ENCODE data around the gene EDC4. TPM values are rescaled to one million over a fixed set of nuclear protein-coding genes. Genes with fewer than 3 reads are reported as not detected.

Gene EDC4
- total RNA-seq, 3 donors from 2014 or later, result 114 to 124 (median 120) TPM

DNA sequence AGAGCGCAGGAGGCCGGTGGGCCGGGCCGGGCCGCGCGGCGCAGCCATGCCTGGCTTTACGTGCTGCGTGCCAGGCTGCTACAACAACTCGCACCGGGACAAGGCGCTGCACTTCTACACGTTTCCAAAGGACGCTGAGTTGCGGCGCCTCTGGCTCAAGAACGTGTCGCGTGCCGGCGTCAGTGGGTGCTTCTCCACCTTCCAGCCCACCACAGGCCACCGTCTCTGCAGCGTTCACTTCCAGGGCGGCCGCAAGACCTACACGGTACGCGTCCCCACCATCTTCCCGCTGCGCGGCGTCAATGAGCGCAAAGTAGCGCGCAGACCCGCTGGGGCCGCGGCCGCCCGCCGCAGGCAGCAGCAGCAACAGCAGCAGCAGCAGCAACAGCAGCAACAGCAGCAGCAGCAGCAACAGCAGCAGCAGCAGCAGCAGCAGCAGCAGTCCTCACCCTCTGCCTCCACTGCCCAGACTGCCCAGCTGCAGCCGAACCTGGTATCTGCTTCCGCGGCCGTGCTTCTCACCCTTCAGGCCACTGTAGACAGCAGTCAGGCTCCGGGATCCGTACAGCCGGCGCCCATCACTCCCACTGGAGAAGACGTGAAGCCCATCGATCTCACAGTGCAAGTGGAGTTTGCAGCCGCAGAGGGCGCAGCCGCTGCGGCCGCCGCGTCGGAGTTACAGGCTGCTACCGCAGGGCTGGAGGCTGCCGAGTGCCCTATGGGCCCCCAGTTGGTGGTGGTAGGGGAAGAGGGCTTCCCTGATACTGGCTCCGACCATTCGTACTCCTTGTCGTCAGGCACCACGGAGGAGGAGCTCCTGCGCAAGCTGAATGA lies 30.1 kb upstream of the EDC4 start:
- peaks cover 42% of the 10 kb centered on the region for H3K4me1 Mint-ChIP-seq (ENCODE audit: low read depth)
- H3K4me3 Mint-ChIP-seq, result peak overlapping the region; percentile 93
- no peaks in the 10 kb centered on the region for H3K27me3 Mint-ChIP-seq (ENCODE audit: low read depth)
- DNase-seq (peak; percentile 40), ATAC-seq (peak; percentile 32 to 36)
- no peaks in the 10 kb centered on the region for H3K36me3 Mint-ChIP-seq (ENCODE audit: insufficient read depth)
- no peaks in the 10 kb centered on the region for H3K9me3 Mint-ChIP-seq

DNA sequence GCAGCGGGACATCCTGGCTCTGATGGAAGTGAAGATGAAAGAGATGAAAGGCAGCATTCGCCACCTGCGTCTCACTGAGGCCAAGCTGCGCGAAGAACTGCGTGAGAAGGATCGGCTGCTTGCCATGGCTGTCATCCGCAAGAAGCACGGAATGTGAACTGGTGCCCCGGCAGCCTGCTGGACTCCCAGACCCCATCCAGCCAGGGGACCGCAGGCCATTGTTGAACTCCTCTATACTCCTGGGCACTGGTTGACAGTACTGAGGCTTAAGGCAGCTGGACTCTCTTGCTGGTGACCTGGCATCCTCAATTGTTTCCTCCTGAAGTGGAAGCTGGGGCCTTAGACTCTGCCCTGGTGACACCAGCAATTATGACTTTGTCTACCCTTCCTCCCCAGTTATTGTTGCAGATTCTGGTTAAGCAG lies 29.5 kb upstream of the EDC4 start:
- Mint-ChIP-seq H3K4me3 (peak overlapping the region; percentile 93), H3K4me1 (ENCODE audit: low read depth) (peaks cover 46% of the 10 kb centered on the region), H3K9me3 (no peaks in the 10 kb centered on the region), H3K27me3 (ENCODE audit: low read depth) (no peaks in the 10 kb centered on the region), H3K36me3 (ENCODE audit: insufficient read depth) (no peaks in the 10 kb centered on the region)
- DNase-seq (no peak), ATAC-seq (peak in 1 of 2 donors; percentile 0)

- ATAC-seq (no peak), DNase-seq (no peak)
- Mint-ChIP-seq H3K36me3 (ENCODE audit: insufficient read depth) (peaks cover 4% of the 10 kb centered on the region), H3K4me3 (peak overlapping the region; percentile 93), H3K27me3 (ENCODE audit: low read depth) (no peaks in the 10 kb centered on the region), H3K4me1 (ENCODE audit: low read depth) (peaks cover 50% of the 10 kb centered on the region), H3K9me3 (no peaks in the 10 kb centered on the region)
Observed at GRCh38 chr16:67844497-67844896, 28.4 kb upstream of the EDC4 start.

DNA sequence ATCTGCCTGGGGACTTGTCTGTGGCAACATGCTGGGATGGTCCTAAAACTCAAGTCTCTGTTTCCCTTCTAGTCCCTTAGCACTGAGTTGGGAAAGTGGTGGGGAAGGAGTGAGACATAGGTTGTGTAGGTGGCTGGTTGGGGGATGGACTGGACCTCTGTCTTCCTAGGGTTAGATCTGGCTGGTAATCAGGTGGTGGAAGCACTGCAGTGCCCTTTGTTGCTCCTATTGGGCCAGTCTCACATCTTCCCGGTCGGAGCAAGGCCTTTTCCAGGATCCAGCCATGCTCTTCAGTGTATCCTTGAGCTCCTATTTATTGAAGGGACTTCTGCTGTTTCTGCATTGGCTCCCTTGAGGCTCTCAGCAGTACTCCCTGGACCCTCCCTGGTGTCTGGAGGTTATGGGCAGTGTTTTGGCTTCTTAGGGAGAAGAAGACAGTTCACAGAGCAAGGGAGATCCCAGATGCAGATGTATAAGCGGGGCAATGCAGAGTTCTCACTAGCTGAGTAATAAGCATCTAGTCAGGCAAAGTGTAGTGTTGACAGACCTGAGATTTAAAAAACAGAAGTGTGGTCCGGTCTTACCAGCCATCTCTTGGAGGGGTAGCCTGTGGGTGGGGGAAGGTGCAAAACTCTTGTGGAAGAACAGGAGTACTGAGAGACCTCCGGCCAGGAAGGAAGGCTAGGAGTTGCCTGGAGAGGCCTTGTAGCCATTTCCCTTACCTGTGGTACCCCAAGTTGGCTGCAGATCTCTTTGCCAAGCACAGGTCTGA lies 27.4 kb upstream of the EDC4 start:
- H3K4me1 Mint-ChIP-seq (ENCODE audit: low read depth), result peaks cover 50% of the 10 kb centered on the region
- no peak for DNase-seq

GRCh38 chr16:67846063-67846319 lies 26.9 kb upstream of the EDC4 start:
- Mint-ChIP-seq H3K9me3 (no peaks in the 10 kb centered on the region), H3K27me3 (ENCODE audit: low read depth) (no peaks in the 10 kb centered on the region), H3K36me3 (ENCODE audit: insufficient read depth) (peaks cover 4% of the 10 kb centered on the region), H3K4me3 (peak overlapping the region; percentile 87), H3K4me1 (ENCODE audit: low read depth) (peaks cover 50% of the 10 kb centered on the region)
- no peak for ATAC-seq
- DNase-seq, result no peak

More for the DNA sequence above, 27.4 kb upstream of the EDC4 start:
- Mint-ChIP-seq H3K4me3 (peak overlapping the region; percentile 87), H3K9me3 (no peaks in the 10 kb centered on the region), H3K36me3 (ENCODE audit: insufficient read depth) (peaks cover 4% of the 10 kb centered on the region), H3K27me3 (ENCODE audit: low read depth) (no peaks in the 10 kb centered on the region)
- ATAC-seq, result no peak

DNA sequence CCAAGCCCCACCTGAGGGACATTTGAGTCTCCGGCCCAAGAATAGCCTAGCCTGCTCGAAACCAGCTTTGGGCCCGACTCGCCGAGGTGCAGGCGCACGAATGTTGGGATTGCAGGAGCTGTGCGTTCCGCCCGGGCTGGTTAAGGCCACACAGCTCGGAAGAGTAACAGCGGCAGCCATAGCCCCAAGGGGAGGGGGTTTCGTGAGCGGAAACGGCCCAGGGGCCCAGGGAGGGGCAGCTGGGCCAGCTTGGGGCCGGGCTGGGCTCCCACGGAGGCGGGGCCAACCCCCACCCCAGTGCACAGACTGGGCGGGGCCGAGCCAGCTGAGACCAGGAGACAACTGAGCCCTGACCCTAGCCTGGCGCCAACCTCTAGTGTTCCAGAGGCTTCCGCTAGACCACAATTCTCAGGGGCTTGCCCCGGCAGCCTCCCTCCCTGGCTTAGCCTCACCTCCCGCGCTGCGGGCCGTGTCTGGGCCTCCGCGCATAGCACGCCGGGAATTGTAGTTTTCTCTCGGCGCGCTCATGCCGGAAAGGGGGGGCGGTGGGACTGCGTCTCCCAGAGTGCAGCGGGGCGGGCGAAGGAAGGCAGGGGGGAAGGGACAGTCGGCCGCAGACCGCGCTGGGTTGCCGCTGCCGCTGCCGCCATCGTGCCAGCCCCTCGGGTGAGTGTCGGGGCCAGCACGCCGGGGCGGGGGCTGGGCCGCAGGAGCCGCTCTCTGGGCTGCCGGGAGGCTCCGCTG lies 26.4 kb upstream of the EDC4 start, which contains the start of gene NUTF2:
Gene NUTF2, plus strand, starts transcription at position 614 of the 744 bp plus-strand sequence. CDS start 18,198 bp downstream, outside the sequence.
- DNase-seq (peak; percentile 93), ATAC-seq (peak; percentile 68)
- Mint-ChIP-seq H3K27me3 (ENCODE audit: low read depth) (no peaks in the 10 kb centered on the region), H3K4me1 (ENCODE audit: low read depth) (peaks cover 47% of the 10 kb centered on the region), H3K36me3 (ENCODE audit: insufficient read depth) (peaks cover 4% of the 10 kb centered on the region), H3K9me3 (no peaks in the 10 kb centered on the region), H3K4me3 (peak within 1 kb of the TSS; percentile 92)

- ATAC-seq (peak; percentile 59 to 63), DNase-seq (peak; percentile 10)
- no peaks in the 10 kb centered on the region for H3K27me3 Mint-ChIP-seq (ENCODE audit: low read depth)
- peaks cover 44% of the 10 kb centered on the region for H3K4me1 Mint-ChIP-seq (ENCODE audit: low read depth)
- H3K9me3 Mint-ChIP-seq, result no peaks in the 10 kb centered on the region
- peak within 1 kb of the TSS; percentile 92 for H3K4me3 Mint-ChIP-seq
- peaks cover 4% of the 10 kb centered on the region for H3K36me3 Mint-ChIP-seq (ENCODE audit: insufficient read depth)
Observed at GRCh38 chr16:67847064-67847861, 25.6 kb upstream of the EDC4 start, which contains the start of gene CENPT. TSS of gene CENPT (minus strand) at chr16:67847693. CDS start at chr16:67833859, 13,834 bp downstream.

GRCh38 chr16:67848118-67848517 lies 24.7 kb upstream of the EDC4 start:
- no peak for DNase-seq
- Mint-ChIP-seq H3K4me1 (ENCODE audit: low read depth) (peaks cover 41% of the 10 kb centered on the region), H3K9me3 (no peaks in the 10 kb centered on the region), H3K36me3 (ENCODE audit: insufficient read depth) (peaks cover 4% of the 10 kb centered on the region), H3K4me3 (peak overlapping the region; percentile 92), H3K27me3 (ENCODE audit: low read depth) (no peaks in the 10 kb centered on the region)
- ATAC-seq, result no peak

GRCh38 chr16:67853670-67854069 lies 19.2 kb upstream of the EDC4 start:
- no peak overlapping the region for H3K4me3 Mint-ChIP-seq
- H3K36me3 Mint-ChIP-seq (ENCODE audit: insufficient read depth), result peaks cover 12% of the 10 kb centered on the region
- ATAC-seq, result no peak
- no peaks in the 10 kb centered on the region for H3K27me3 Mint-ChIP-seq (ENCODE audit: low read depth)
- no peak for DNase-seq
- peaks cover 40% of the 10 kb centered on the region for H3K4me1 Mint-ChIP-seq (ENCODE audit: low read depth)
- H3K9me3 Mint-ChIP-seq, result no peaks in the 10 kb centered on the region

GRCh38 chr16:67855789-67856188 lies 17.1 kb upstream of the EDC4 start:
- Mint-ChIP-seq H3K4me1 (ENCODE audit: low read depth) (peaks cover 40% of the 10 kb centered on the region), H3K9me3 (no peaks in the 10 kb centered on the region), H3K4me3 (no peak overlapping the region), H3K27me3 (ENCODE audit: low read depth) (no peaks in the 10 kb centered on the region), H3K36me3 (ENCODE audit: insufficient read depth) (peaks cover 8% of the 10 kb centered on the region)
- no peak for DNase-seq
- ATAC-seq, result no peak

- H3K36me3 Mint-ChIP-seq (ENCODE audit: insufficient read depth), result peaks cover 13% of the 10 kb centered on the region
- no peak for ATAC-seq
- DNase-seq, result no peak
- H3K4me3 Mint-ChIP-seq, result no peak overlapping the region
- no peaks in the 10 kb centered on the region for H3K27me3 Mint-ChIP-seq (ENCODE audit: low read depth)
- no peaks in the 10 kb centered on the region for H3K9me3 Mint-ChIP-seq
- H3K4me1 Mint-ChIP-seq (ENCODE audit: low read depth), result peaks cover 40% of the 10 kb centered on the region
Observed at GRCh38 chr16:67856927-67857546, 15.8 kb upstream of the EDC4 start.

GRCh38 chr16:67857547-67858233 lies 15.2 kb upstream of the EDC4 start:
- DNase-seq (peak; percentile 18), ATAC-seq (peak; percentile 93 to 95)
- peaks cover 13% of the 10 kb centered on the region for H3K36me3 Mint-ChIP-seq (ENCODE audit: insufficient read depth)
- no peak overlapping the region for H3K4me3 Mint-ChIP-seq
- H3K27me3 Mint-ChIP-seq (ENCODE audit: low read depth), result no peaks in the 10 kb centered on the region
- no peaks in the 10 kb centered on the region for H3K9me3 Mint-ChIP-seq
- H3K4me1 Mint-ChIP-seq (ENCODE audit: low read depth), result peaks cover 40% of the 10 kb centered on the region

DNA sequence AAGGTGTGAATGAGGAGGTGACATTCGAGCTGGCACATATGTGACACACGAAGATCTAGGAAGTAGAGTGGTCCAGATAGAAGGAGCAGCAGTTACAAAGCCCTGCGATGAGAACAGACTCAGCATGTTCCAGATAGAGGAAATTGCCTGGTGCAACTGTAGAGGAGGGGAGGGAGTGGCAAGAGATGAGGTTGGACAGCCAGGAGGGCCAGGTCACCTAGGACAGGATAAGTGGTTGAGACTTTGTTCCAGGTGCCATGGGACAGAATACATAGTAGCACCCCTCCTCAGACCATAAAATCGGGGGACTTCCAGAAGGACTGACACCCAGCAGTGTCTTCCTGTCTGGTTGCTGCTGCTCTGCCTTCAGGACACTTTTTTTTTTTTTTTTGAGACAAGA lies 14.4 kb upstream of the EDC4 start:
- no peak for ATAC-seq
- H3K27me3 Mint-ChIP-seq (ENCODE audit: low read depth), result no peaks in the 10 kb centered on the region

More for the DNA sequence above, 14.4 kb upstream of the EDC4 start:
- H3K4me1 Mint-ChIP-seq (ENCODE audit: low read depth), result peaks cover 40% of the 10 kb centered on the region
- peaks cover 13% of the 10 kb centered on the region for H3K36me3 Mint-ChIP-seq (ENCODE audit: insufficient read depth)
- no peaks in the 10 kb centered on the region for H3K9me3 Mint-ChIP-seq
- DNase-seq, result no peak
- no peak overlapping the region for H3K4me3 Mint-ChIP-seq
